T47D (cell line): ENCODE measurements around the gene CIAO2B.
A peak's percentile ranks its signal among the peaks of the same experiment; 100 is the strongest.
"Not testable (repeated sequence)": the region's sequence is repeated elsewhere in the genome, so short reads cannot be mapped to it uniquely, and the experiment has no call there.

Experiments used
- DNase-seq, 2 experiments: peaks; one replicate each; pipeline versions ENCODE4 v3.0.0 to v3.0.0-alpha.2; 2011 to 2012; ENCODE audit warnings: low read depth in 1 of 2, low spot score in 1 of 2
- JUND ChIP-seq: IDR thresholded peaks from 2 replicates; pipeline ENCODE4 v1.6.1; 2012; ENCODE audit warnings: low read depth
- in situ Hi-C: cut with HindIII; loops from 2 replicates; pipeline ENCODE4 v1.10.0; 2016; ENCODE audit warnings: low sequenced_read_pairs, low pct_unique_long_range_greater_than_20kb

CIAO2B gene

DNA sequence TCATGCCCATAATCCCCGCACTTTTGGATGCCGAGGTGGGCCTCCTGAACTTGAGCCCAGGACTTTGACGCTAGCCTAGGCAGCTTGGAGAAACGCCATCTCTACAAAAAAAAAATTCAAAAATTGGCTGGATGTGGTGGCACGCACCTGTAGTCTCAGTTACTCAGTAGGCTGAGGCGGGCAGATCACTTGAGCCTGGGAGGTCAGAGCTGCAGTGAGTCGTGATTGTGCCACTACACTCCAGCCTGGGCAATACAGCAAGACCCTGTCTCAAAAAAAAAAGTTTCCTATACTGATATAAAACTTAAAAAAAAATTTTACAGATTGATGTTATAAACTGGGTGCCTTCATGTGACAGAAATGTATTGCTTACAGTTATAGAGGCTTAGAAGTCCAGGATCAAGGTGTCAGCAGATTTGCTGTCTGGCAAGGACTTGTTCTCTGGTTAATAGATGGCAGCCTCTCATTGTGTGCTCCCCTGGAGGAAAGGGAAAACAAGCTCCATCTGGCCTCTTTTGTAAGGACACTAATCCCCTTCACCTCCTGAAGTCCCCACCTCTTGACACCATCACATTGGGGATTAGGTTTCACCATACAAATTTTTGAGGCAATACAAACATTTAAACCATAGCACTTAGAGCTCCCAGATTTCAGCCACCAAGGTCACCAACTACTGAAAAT is 18.4 kb upstream of the CIAO2B start:
- no peak for DNase-seq
- TF ChIP-seq JUND: no peak
- in situ Hi-C loops: no loop called here

DNA sequence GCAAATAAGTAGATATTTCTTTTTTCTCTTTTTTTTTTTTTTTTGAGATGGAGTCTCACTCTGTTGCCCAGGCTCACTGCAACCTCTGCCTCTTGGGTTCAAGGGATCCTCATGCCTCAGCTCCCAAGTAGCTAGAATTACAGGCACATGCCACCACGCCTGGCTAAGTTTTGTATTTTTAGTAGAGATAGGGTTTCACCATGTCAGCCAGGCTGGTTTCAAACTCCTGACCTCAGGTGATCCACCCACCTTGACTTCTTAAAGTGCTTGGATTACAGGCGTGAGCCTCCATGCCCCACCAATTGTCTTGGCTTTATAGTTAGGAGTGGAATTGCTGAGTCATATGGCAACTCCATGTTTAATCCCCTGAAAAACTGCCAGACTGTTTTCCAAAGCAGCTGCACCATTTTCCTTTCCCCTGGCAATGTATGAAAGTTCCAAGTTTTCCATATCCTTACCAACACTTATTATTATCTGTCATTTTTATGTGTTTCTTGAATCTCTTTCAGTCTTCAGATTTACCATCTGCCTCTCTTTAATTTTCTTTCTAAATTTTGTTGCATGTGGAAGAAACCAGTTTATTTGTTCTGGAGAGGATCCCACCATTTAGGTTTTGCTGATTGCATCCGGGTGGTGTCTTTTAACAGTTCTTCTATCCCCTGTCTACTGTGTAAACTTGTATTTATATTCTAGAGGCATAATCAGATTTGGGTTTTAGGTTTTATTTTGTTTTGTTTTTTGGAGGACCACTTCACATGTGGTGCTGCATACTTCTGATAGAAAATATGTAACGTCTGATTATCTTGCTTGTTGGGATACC is 17.0 kb upstream of the CIAO2B start:
- in situ Hi-C loops: no loop called here

DNA sequence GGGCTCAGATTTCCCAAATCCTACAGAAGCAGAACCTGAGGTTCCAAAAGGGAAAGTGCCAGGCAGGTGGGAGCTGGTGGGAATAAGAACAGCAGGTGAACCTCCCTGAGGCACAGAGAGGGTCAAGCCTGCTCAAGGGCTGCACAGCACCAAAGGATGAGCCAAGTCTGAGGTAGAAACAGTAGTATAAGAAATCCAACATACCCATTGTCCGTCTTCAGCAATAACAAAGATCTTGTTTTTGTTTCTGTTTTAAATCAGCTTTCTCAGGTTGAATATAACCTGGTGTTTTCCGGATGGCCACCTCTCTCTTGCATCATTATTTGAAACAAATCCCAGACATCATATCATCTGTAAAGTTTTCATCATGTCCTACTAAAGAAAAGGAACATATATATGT is 16.2 kb upstream of the CIAO2B start:
- TF ChIP-seq JUND: no peak
- no peak for DNase-seq
- in situ Hi-C loops: no loop called here

More for the DNA sequence above, 17.0 kb upstream of the CIAO2B start:
- TF ChIP-seq JUND: no peak
- DNase-seq: no peak

DNA sequence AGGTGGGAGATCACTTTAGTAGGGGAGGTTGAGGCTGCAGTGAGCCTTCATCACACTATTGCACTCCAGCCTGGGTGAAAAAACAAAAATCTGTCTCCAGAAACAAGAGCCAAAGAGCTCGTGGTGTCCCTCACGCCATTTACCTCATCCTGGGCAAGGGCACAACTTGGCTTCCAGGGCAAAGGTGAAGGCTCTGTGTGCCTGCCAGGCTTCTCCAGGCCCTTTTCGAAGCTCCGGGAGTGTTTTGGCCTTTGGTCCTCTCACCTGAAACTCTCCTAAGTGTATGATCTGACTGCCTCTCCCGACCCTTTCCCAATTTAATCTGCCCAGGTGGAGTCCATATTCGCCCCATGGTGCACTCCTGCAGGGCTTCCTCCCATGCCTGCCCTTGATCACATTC is 15.3 kb upstream of the CIAO2B start:
- no peak for DNase-seq
- in situ Hi-C loops: no loop called here
- TF ChIP-seq JUND: no peak

DNA sequence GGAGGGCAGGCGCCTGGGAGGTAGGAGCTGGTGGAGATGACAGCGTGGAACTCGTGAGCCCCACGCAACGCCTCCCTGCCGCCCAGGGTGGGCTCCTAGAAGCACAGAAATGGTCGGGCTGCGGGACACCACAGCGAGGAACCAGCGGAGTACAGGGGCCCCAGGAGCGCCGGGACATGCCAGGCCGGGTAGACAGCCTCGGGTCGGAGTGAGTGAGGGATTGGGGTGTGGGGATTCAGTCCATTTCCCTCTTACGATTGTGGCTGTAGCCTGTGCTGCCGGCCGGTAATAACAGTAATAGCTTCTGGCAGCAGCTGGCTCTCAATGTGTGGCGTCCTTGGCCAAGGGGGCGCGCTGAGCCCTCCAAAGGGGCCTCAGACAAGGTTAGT is 14.6 kb upstream of the CIAO2B start:
- in situ Hi-C loops: no loop called here
- DNase-seq: no peak
- no peak for TF ChIP-seq JUND

DNA sequence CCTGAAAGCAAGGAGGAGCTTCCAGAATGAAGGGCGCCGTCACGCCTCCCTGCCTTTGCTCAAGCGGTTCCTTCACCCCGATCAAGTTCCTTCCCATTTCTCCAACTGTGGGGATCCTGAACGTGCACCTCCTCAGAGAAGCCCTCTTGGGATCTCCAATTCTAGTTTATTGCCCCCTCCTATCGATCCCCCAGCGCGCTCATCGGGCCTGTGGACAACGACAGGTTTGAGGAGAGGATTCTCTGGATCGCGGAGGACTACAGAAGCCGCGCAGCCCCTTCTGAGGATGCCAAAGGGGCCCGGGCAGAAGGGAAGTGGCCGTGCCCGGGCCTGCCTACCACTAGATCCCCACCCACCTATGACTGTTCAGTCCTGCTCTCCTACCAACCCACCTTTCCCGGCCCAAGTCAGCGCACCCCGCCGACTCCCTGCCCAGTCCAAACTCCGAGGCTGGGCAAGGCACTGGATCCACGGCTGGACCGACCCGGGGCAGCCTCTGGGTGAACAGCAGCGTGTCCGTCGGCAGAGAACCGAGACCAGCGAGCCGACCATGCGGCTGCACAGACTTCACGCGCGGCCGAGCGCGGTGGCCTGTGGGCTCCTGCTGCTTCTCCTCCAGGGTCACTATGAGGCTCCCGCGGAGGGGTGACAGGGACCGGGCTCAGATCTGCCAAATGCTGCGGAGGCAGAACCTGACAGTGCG is 14.1 kb upstream of the CIAO2B start:
- DNase-seq: no peak
- in situ Hi-C loops: no loop called here
- no peak for TF ChIP-seq JUND

DNA sequence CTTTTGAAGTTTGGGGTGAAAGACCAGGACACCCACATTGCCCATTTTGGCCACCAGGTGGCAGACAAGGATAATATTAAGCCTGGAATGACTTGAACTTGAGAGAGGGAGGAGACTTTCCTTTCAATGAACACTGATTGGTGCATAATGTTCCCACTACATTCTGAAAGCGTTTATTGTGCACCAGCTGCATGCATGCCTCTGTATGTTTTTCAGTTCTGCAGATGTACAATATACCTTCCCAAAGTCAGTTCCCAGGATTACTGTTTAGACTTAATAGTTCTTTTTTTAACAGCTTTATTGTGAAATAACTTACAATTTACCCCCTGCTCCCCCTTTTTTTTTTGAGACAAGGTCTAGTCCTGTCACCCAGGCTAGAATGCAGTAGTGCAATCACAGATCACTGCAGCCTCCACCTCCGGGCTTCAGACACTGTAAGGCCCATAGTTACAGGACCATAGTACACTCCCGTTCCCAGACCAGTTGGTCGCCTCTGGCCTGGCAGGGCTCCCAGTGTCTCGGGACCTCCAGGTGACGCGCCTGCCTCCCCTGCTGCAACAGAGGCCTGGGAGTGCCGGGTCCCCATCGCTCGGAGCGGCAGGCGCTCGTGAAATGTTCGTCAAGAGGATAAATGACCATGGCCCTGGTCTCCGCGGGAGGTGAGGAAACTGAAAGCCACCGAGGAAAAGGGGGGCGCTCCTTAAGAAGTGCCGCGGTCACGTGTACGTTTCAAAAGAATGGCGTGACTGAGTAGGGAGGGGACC is 13.3 kb upstream of the CIAO2B start:
- no peak for TF ChIP-seq JUND
- peak; percentile 86 to 88 for DNase-seq
- in situ Hi-C loops: no loop called here

DNA sequence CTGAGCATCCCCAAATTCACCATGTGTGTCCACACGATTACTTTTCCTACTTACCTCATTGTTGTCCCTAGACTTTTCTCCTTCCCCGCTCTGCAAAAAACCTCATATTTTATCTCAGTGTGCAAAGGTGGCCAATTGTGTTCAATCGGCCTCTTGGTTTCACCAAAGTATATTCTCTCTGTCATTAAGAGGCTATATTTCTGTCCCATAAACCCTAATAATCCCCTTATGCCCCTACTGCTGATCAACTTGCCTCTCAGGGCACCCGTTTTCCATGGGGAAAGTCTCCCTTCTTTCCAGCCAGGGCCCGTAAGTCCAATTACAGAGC is 12.7 kb upstream of the CIAO2B start:
- no peak for TF ChIP-seq JUND
- no peak for DNase-seq
- in situ Hi-C loops: no loop called here

DNA sequence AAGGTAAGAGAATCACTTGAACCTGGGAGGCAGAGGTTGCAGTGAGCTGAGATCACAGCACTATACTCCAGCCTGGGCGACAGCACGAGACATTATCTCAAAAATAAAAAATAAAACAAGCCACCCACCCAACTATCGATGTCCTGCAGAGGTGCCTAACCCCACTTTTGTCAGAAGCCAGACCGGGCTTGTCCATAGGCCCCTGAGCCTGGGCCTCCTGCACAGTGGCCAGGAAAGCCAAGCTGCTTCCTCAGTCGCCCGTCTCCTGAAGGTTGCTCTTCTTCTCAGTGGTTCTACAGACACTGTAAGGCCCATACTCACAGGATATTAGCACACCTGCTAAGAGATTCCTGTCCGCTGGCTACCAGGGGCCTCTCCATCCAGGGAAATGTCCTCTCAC is 12.3 kb upstream of the CIAO2B start:
- TF ChIP-seq JUND: no peak
- DNase-seq: no peak
- in situ Hi-C loops: no loop called here

DNA sequence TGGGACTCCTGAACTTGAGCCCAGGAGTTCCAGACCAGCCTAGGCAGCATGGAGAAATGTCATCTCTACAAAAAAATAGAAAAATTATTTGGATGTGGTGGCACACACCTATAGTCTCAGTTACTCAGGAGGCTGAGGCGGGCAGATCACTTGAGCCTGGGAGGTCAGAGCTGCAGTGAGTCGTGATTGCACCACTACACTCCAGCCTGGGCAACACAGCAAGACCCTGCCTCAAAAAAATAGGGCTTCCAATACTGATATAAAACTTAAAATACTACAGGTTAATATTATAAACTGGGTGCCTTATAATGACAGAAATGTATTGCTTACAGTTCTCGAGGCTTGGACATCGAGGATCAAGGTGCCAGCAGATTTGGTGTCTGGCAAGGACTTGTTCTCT is 11.7 kb upstream of the CIAO2B start:
- TF ChIP-seq JUND: no peak
- no peak for DNase-seq
- in situ Hi-C loops: no loop called here

DNA sequence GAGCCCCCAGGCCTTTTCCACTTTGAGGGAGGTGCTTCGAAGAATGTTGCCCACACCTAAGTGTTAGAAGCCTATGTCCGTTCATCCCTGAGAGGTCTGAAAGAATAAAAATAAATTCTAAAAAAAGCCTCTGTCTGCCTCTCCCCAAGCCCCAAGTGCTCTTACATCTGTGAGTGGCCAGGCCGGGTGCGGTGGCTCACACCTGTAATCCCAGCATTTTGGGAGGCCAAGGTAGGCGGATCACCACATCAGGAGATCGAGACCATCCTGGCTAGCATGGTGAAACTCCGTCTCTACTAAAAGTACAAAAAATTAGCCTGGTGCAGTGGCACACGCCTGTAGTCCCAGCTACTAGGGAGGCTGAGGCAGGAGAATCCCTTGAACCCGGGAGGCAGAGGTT is 10.8 kb upstream of the CIAO2B start:
- DNase-seq, in situ Hi-C loops: not testable (repeated sequence)

DNA sequence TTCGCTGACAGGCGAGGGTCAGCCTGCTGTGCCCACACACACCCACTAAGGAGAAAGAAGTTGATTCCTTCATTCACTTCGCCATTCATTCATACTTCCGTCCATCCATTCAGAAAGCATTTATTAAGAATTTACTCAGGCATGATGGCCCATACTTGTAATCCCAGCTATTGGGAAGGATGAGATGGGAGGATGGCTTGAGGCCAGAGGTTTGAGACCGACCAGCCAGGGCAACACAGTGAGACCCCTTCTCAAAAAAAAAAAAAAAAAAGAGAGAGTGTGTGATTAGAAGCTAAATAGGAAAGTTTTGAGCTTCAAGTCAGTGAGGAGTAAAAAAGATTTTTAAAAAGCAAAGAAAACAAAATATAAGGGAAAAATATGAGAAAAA is 9.8 kb upstream of the CIAO2B start:
- no peak for TF ChIP-seq JUND
- in situ Hi-C loops: no loop called here
- no peak for DNase-seq
